ENCODE data around the gene TRIM28. TPM values are rescaled to one million over a fixed set of nuclear protein-coding genes. Genes with fewer than 3 reads are reported as not detected.

TRIM28 gene
- total RNA-seq, 2 donors from 2014 or later: 427 to 525 TPM

DNA sequence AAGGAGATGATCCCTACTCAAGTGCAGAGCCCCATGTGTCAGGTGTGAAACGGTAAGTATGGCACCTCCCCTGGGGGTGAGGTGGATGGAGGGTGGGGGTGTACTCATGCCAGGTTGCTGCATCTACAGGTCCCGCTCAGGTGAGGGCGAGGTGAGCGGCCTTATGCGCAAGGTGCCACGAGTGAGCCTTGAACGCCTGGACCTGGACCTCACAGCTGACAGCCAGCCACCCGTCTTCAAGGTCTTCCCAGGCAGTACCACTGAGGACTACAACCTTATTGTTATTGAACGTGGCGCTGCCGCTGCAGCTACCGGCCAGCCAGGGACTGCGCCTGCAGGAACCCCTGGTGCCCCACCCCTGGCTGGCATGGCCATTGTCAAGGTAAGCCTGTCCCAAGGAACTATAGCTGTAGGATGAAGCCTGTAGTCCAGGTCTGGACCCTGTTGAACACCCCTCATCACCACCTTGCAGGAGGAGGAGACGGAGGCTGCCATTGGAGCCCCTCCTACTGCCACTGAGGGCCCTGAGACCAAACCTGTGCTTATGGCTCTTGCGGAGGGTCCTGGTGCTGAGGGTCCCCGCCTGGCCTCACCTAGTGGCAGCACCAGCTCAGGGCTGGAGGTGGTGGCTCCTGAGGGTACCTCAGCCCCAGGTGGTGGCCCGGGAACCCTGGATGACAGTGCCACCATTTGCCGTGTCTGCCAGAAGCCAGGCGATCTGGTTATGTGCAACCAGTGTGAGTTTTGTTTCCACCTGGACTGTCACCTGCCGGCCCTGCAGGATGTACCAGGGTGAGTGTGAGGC, 5.2 kb downstream of the TRIM28 start:
- H3K27me3 Mint-ChIP-seq: no peaks in the 10 kb centered on the region
- DNase-seq: no peak
- no peak for ATAC-seq
- H3K4me3 Mint-ChIP-seq: no peak overlapping the region
- H3K9me3 ChIP-seq (ENCODE audit: control insufficient read depth, low read length, poor library complexity, severe bottlenecking): no peaks in the 10 kb centered on the region
- H3K4me1 Mint-ChIP-seq: peaks cover 38% of the 10 kb centered on the region
- no peak overlapping the region for H3K27ac Mint-ChIP-seq
- H3K36me3 Mint-ChIP-seq (ENCODE audit: low read depth): peaks cover 16% of the 10 kb centered on the region

DNA sequence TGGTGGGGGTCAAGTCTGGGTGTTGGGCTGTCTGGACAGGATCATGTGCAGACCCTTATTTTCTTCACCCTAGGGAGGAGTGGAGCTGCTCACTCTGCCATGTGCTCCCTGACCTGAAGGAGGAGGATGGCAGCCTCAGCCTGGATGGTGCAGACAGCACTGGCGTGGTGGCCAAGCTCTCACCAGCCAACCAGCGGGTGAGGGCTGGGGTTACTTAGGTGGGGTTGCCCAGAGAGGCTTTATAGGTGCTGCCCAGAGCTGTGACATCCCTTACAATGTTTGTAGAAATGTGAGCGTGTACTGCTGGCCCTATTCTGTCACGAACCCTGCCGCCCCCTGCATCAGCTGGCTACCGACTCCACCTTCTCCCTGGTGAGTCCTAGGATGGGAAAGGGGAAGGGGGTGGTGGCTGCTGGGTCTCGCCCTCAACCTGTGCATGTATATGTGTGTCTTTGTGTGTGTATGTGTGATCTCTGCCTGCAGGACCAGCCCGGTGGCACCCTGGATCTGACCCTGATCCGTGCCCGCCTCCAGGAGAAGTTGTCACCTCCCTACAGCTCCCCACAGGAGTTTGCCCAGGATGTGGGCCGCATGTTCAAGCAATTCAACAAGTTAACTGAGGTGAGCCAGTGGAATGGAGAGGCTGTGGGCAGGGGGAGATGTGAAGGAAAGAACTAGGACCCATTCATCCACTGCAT, 5.9 kb downstream of the TRIM28 start:
- no peaks in the 10 kb centered on the region for H3K27me3 Mint-ChIP-seq
- H3K36me3 Mint-ChIP-seq (ENCODE audit: low read depth): peaks cover 16% of the 10 kb centered on the region
- H3K9me3 ChIP-seq (ENCODE audit: control insufficient read depth, low read length, poor library complexity, severe bottlenecking): no peaks in the 10 kb centered on the region
- DNase-seq (no peak), ATAC-seq (no peak)
- H3K4me3 Mint-ChIP-seq: no peak overlapping the region
- no peak overlapping the region for H3K27ac Mint-ChIP-seq
- H3K4me1 Mint-ChIP-seq: peaks cover 42% of the 10 kb centered on the region

DNA sequence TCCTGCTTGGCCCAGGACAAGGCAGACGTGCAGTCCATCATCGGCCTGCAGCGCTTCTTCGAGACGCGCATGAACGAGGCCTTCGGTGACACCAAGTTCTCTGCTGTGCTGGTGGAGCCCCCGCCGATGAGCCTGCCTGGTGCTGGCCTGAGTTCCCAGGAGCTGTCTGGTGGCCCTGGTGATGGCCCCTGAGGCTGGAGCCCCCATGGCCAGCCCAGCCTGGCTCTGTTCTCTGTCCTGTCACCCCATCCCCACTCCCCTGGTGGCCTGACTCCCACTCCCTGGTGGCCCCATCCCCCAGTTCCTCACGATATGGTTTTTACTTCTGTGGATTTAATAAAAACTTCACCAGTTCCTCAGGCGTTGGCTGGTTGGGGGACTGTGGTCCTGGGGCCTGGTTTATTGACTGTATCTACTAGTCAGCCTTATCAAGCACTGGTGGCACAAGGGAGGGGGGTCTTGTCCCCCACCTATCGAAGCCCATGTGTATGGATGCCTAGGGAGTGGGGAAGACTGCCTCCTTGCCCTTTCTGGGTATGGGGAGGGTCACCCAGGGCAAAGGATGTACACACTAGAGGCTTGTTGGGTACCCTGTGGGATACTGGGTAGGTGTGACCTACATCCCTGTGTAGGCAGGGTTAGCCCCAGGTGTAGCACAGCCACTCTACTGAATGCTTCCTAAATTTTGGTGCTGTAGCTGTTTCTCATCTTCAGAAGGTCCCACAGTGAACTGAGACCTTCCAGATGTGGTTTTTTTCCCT, 6.7 kb downstream of the TRIM28 start:
- ATAC-seq: no peak
- Mint-ChIP-seq H3K27me3 (no peaks in the 10 kb centered on the region), H3K36me3 (ENCODE audit: low read depth) (peaks cover 16% of the 10 kb centered on the region), H3K4me1 (peaks cover 43% of the 10 kb centered on the region), H3K27ac (no peak overlapping the region), H3K4me3 (no peak overlapping the region)
- DNase-seq: no peak
- no peaks in the 10 kb centered on the region for H3K9me3 ChIP-seq (ENCODE audit: control insufficient read depth, low read length, poor library complexity, severe bottlenecking)

DNA sequence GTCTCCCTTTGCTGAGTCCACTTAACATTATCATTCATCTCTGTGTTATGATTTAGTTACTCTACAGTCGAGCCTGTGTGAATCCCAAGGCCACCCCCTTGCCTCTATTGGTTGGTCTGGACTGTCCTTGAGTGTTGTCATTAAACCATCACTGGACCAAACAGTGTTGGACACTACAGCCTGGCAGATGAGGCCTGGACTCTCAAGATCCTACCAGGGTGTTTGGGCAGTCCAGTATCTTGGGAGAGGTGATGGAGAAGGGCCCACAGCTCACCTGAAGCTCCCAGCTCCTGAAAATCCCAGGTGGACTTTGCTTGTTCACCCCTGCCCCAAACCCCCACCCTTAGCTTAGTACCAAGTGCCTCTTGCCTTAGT, 7.2 kb downstream of the TRIM28 start:
- no peak for DNase-seq
- peaks cover 16% of the 10 kb centered on the region for H3K36me3 Mint-ChIP-seq (ENCODE audit: low read depth)
- H3K9me3 ChIP-seq (ENCODE audit: control insufficient read depth, low read length, poor library complexity, severe bottlenecking): no peaks in the 10 kb centered on the region
- H3K27me3 Mint-ChIP-seq: no peaks in the 10 kb centered on the region
- ATAC-seq: no peak
- peaks cover 37% of the 10 kb centered on the region for H3K4me1 Mint-ChIP-seq
- no peak overlapping the region for H3K4me3 Mint-ChIP-seq
- peak overlapping the region; percentile 14 for H3K27ac Mint-ChIP-seq

DNA sequence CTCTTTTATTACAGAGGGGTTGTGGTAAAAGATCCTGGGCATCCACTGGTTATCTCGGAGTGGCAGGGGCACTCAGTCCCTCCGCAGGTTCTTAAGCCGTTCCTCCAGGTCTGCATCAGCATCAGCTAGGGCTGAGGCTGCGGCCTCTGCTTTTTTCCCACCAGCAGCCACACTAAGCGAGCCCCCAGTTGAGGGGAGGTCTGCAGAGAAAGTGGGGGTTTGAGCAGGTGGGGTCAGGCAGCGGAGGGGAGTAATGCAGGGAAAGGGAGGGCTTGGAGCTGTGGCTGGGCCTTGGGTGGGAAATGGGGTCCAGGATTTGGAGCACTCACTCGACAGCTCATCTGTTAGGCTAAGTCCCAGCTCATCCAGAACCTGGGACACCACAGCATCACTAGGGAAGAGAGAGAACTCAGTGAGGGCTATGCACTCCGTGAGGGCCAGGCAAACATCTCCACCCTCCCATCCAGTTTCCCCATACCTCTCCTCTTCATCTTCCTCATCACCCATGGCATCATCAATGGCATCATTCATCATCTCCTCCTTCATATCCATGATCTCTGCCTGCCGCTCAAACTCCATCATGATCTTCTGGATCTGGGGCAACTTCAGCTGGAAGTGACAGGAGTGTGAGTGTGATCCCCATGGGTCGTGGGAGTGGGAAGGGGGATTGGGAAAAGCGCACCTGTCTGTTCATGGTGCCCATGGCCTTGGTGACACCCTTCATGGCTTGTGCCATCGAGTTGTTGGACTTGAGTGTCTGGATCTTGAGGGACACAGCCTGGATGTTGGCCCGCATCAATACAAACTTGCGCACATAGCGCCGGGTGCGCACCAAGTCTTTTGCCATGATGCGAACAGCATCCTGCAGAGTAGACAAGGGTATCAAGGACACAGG, 8.0 kb downstream of the TRIM28 start:
- H3K27ac Mint-ChIP-seq: peak overlapping the region; percentile 98
- H3K9me3 ChIP-seq (ENCODE audit: control insufficient read depth, low read length, poor library complexity, severe bottlenecking): no peaks in the 10 kb centered on the region
- H3K36me3 Mint-ChIP-seq (ENCODE audit: low read depth): peaks cover 12% of the 10 kb centered on the region
- no peak for DNase-seq
- no peaks in the 10 kb centered on the region for H3K27me3 Mint-ChIP-seq
- H3K4me1 Mint-ChIP-seq: peaks cover 35% of the 10 kb centered on the region
- no peak for ATAC-seq
- peak overlapping the region; percentile 73 for H3K4me3 Mint-ChIP-seq

- no peaks in the 10 kb centered on the region for H3K9me3 ChIP-seq (ENCODE audit: control insufficient read depth, low read length, poor library complexity, severe bottlenecking)
- Mint-ChIP-seq H3K36me3 (ENCODE audit: low read depth) (peaks cover 12% of the 10 kb centered on the region), H3K27ac (peak overlapping the region; percentile 98), H3K4me1 (peaks cover 39% of the 10 kb centered on the region), H3K27me3 (no peaks in the 10 kb centered on the region), H3K4me3 (peak overlapping the region; percentile 73)
- ATAC-seq (no peak), DNase-seq (no peak)
These were observed 8.8 kb downstream of the TRIM28 start for GRCh38 chr19:58552655-58553054.

GRCh38 chr19:58553799-58554493, 10.1 kb downstream of the TRIM28 start:
- no peaks in the 10 kb centered on the region for H3K9me3 ChIP-seq (ENCODE audit: control insufficient read depth, low read length, poor library complexity, severe bottlenecking)
- ATAC-seq (no peak), DNase-seq (no peak)
- H3K36me3 Mint-ChIP-seq (ENCODE audit: low read depth): peaks cover 9% of the 10 kb centered on the region
- H3K27me3 Mint-ChIP-seq: no peaks in the 10 kb centered on the region
- H3K4me1 Mint-ChIP-seq: peaks cover 39% of the 10 kb centered on the region
- H3K27ac Mint-ChIP-seq: peak overlapping the region; percentile 98
- peak overlapping the region; percentile 99 for H3K4me3 Mint-ChIP-seq

GRCh38 chr19:58554494-58555368, 10.9 kb downstream of the TRIM28 start, which contains the start of gene CHMP2A:
TSS of gene CHMP2A (minus strand) at chr19:58555105. CDS start at chr19:58554212, 893 bp downstream.
- Mint-ChIP-seq H3K4me1 (peaks cover 43% of the 10 kb centered on the region), H3K4me3 (peak within 1 kb of the TSS; percentile 99), H3K36me3 (ENCODE audit: low read depth) (peaks cover 9% of the 10 kb centered on the region), H3K27ac (peak within 1 kb of the TSS; percentile 98), H3K27me3 (no peaks in the 10 kb centered on the region)
- DNase-seq (peak; percentile 95 to 97 (median 96)), ATAC-seq (peak; percentile 48)
- no peaks in the 10 kb centered on the region for H3K9me3 ChIP-seq (ENCODE audit: control insufficient read depth, low read length, poor library complexity, severe bottlenecking)

DNA sequence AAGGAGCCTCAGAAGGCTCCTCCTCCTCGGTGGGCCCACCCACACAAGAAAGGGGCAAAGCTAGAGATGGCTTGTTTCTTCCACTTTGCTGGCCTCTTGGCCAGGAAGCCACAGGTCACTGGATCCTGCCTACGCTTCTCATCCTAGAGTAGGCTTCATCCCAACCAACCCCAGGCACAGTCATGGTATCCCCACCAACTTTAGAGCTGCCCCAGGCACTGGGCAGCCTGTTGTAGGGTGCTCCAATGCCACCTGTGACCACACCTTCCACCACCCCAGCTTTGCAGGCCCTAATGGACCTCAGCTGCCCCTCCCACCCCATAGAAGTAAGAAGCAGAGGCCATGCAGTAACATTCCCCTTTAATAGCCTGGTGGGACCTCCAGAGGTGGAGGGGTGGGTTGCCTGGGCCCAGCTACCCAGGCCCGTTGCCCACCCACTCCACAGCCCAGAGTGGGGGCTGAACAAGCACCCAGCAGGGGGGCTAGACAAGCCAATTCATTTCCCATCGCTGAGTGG, 11.6 kb downstream of the TRIM28 start:
- no peaks in the 10 kb centered on the region for H3K27me3 Mint-ChIP-seq
- peaks cover 9% of the 10 kb centered on the region for H3K36me3 Mint-ChIP-seq (ENCODE audit: low read depth)
- no peaks in the 10 kb centered on the region for H3K9me3 ChIP-seq (ENCODE audit: control insufficient read depth, low read length, poor library complexity, severe bottlenecking)
- no peak for DNase-seq
- ATAC-seq: no peak
- peak overlapping the region; percentile 99 for H3K4me3 Mint-ChIP-seq
- H3K27ac Mint-ChIP-seq: peak overlapping the region; percentile 98
- peaks cover 45% of the 10 kb centered on the region for H3K4me1 Mint-ChIP-seq

DNA sequence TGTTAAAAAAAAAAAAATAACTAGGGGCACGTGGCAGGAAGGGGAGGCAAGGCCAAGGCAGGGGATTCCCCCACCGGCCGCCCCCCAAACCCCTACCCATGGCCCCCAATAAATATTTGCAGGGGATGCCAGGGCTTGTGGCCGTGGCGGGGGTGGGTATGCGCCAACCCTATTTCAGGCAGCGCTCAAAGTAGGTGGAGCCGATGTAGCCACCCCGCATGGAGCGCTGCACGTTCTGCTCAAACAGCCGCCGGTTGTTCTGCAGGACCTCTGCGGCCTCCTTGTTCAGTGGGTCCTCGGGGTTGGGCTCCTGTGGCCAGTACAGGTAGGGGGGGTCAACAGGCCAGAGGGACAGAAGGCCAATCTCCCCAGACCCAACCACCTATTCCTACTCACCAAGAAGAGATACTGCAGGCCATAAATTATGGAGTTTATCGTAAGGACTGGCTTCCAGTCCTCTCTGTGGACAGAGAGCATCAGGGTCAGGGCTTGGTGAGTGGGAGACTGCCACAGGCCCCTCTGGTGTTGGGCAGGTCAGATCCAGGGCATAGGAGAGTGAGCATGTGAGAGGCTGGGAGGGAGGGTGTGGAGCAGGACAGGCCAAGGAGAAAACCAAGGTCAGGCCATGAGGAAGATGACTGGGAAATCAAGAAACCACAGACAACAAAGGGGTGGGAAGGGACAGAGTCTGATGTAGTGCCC, 12.2 kb downstream of the TRIM28 start:
- ATAC-seq (no peak), DNase-seq (no peak)
- Mint-ChIP-seq H3K4me1 (peaks cover 49% of the 10 kb centered on the region), H3K27ac (peak overlapping the region; percentile 98), H3K4me3 (peak overlapping the region; percentile 99), H3K27me3 (no peaks in the 10 kb centered on the region), H3K36me3 (ENCODE audit: low read depth) (peaks cover 9% of the 10 kb centered on the region)
- no peaks in the 10 kb centered on the region for H3K9me3 ChIP-seq (ENCODE audit: control insufficient read depth, low read length, poor library complexity, severe bottlenecking)

All from T-helper 17 cell (primary cell).